H9 (cell line): ENCODE results near the gene RAB1B. TPM values are rescaled to one million over a fixed set of nuclear protein-coding genes. Genes with fewer than 3 reads are reported as not detected.

Experiments
- DNase-seq: peaks from one replicate; pipeline ENCODE4 v3.0.0-alpha.2; 2017
- H2AFZ ChIP-seq: one replicate; pipeline ENCODE4 v1.6.1; 2013; ENCODE audit warnings: mild to moderate bottlenecking, low read length, control low read depth, moderate library complexity
- H2AK5ac ChIP-seq: 2 replicates; pipeline ENCODE4 v1.6.1; 2013; ENCODE audit warnings: low read length, control low read depth, mixed read lengths; ENCODE audit not compliant: insufficient read length
- H2BK120ac ChIP-seq: one replicate; pipeline ENCODE4 v1.6.1; 2013; ENCODE audit warnings: low read depth, mild to moderate bottlenecking, low read length, control low read depth, inconsistent platforms; ENCODE audit not compliant: poor library complexity, severe bottlenecking
- H2BK12ac ChIP-seq: 2 replicates; pipeline ENCODE4 v1.6.1; 2013; ENCODE audit warnings: low read length, control low read depth, mixed read lengths, low read depth; ENCODE audit not compliant: insufficient read length
- H2BK15ac ChIP-seq: 2 replicates; pipeline ENCODE4 v1.6.1; 2013; ENCODE audit warnings: low read depth, low read length, control low read depth
- H2BK20ac ChIP-seq: one replicate; pipeline ENCODE4 v1.6.1; 2013; ENCODE audit warnings: low read depth, mild to moderate bottlenecking, low read length, control low read depth, inconsistent platforms; ENCODE audit not compliant: poor library complexity, severe bottlenecking
- H2BK5ac ChIP-seq: 2 replicates; pipeline ENCODE4 v1.6.1; 2013; ENCODE audit warnings: low read length, control low read depth, mixed read lengths; ENCODE audit not compliant: insufficient read length
- H3K14ac ChIP-seq: 2 replicates; pipeline ENCODE4 v1.6.1; 2013; ENCODE audit warnings: low read length, control low read depth; ENCODE audit not compliant: insufficient read depth
- H3K18ac ChIP-seq: 2 replicates; pipeline ENCODE4 v1.6.1; 2013; ENCODE audit warnings: low read depth, mild to moderate bottlenecking, mixed read lengths, low read length, control low read depth; ENCODE audit not compliant: insufficient read length
- H3K23ac ChIP-seq: 2 replicates; pipeline ENCODE4 v1.6.1; 2013; ENCODE audit warnings: low read length, control low read depth, mixed read lengths, low read depth; ENCODE audit not compliant: insufficient read length
- H3K23me2 ChIP-seq: 2 replicates; pipeline ENCODE4 v1.6.1; 2013; ENCODE audit warnings: low read depth, mild to moderate bottlenecking, mixed read lengths, low read length, control low read depth; ENCODE audit not compliant: insufficient read length, poor library complexity, severe bottlenecking
- H3K27ac ChIP-seq: 2 replicates; pipeline ENCODE4 v1.5.1; 2013; ENCODE audit warnings: low read length, control low read depth, mixed read lengths, low read depth; ENCODE audit not compliant: insufficient read length
- H3K27me3 ChIP-seq: 2 replicates; pipeline ENCODE4 v1.6.1; 2013; ENCODE audit warnings: low read length, control low read depth, inconsistent platforms; ENCODE audit not compliant: insufficient read depth
- H3K4ac ChIP-seq: 2 replicates; pipeline ENCODE4 v1.6.1; 2013; ENCODE audit warnings: low read depth, mild to moderate bottlenecking, control low read depth, inconsistent platforms, low read length, moderate library complexity
- H3K4me1 ChIP-seq: 2 replicates; pipeline ENCODE4 v1.6.1; 2013; ENCODE audit warnings: low read length, control low read depth, inconsistent platforms; ENCODE audit not compliant: insufficient read depth
- H3K4me2 ChIP-seq: 2 replicates; pipeline ENCODE4 v1.6.1; 2013; ENCODE audit warnings: low read length, control low read depth, mixed read lengths; ENCODE audit not compliant: insufficient read length, insufficient read depth
- H3K56ac ChIP-seq: 2 replicates; pipeline ENCODE4 v1.6.1; 2013; ENCODE audit warnings: low read depth, mild to moderate bottlenecking, mixed read lengths, low read length, control low read depth; ENCODE audit not compliant: insufficient read length
- H3K79me1 ChIP-seq: 2 replicates; pipeline ENCODE4 v1.6.1; 2013; ENCODE audit warnings: low read depth, mild to moderate bottlenecking, moderate library complexity, low read length, control low read depth, inconsistent platforms; ENCODE audit not compliant: insufficient read depth, poor library complexity, severe bottlenecking
- H3K79me2 ChIP-seq: 2 replicates; pipeline ENCODE4 v1.6.1; 2013; ENCODE audit warnings: low read length, control low read depth, inconsistent platforms; ENCODE audit not compliant: insufficient read depth
- H3K9ac ChIP-seq: 2 replicates; pipeline ENCODE4 v1.6.1; 2013; ENCODE audit warnings: low read length, control low read depth, mixed read lengths; ENCODE audit not compliant: insufficient read length; ENCODE audit errors: extremely low read depth
- H3K9me3 ChIP-seq: one replicate; pipeline ENCODE4 v1.6.1; 2013; ENCODE audit warnings: low read depth, low read length, inconsistent platforms; ENCODE audit not compliant: control insufficient read depth
- H3T11ph ChIP-seq: one replicate; pipeline ENCODE4 v1.6.1; 2013; ENCODE audit warnings: mild to moderate bottlenecking, low read length, control low read depth, inconsistent platforms
- H4K20me1 ChIP-seq: one replicate; pipeline ENCODE4 v1.6.1; 2013; ENCODE audit not compliant: control insufficient read depth, insufficient read length, insufficient read depth
- H4K5ac ChIP-seq: 2 replicates; pipeline ENCODE4 v1.6.1; 2013; ENCODE audit warnings: low read depth, mild to moderate bottlenecking, mixed read lengths, low read length, control low read depth; ENCODE audit not compliant: insufficient read length
- H4K8ac ChIP-seq: replicated peaks from 2 replicates; pipeline ENCODE4 v1.6.1; 2013; ENCODE audit warnings: low read length, control low read depth, mixed read lengths, low read depth; ENCODE audit not compliant: insufficient read length
- H4K91ac ChIP-seq: 2 replicates; pipeline ENCODE4 v1.6.1; 2013; ENCODE audit warnings: low read depth, mild to moderate bottlenecking, moderate library complexity, mixed read lengths, low read length, control low read depth; ENCODE audit not compliant: insufficient read length
- H3K27ac Mint-ChIP-seq, 3 experiments: 2 replicates in 2 of 3; 3 replicates in 1 of 3; pipeline ENCODE4 v1.8.0; 2020 to 2021; ENCODE audit warnings: mixed read lengths in 3 of 3, mild to moderate bottlenecking in 1 of 3, moderate library complexity in 1 of 3
- H3K27me3 Mint-ChIP-seq: 2 replicates; pipeline ENCODE4 v1.8.0; 2021; ENCODE audit warnings: low read depth, mild to moderate bottlenecking, moderate library complexity, mixed read lengths
- H3K36me3 Mint-ChIP-seq, 3 experiments: 2 replicates in 2 of 3; 3 replicates in 1 of 3; pipeline ENCODE4 v1.8.0; 2020 to 2021; ENCODE audit warnings: low read depth in 3 of 3, mixed read lengths in 3 of 3; ENCODE audit not compliant: insufficient read depth in 1 of 3
- H3K4me1 Mint-ChIP-seq, 2 experiments: 2 replicates each; pipeline ENCODE4 v1.8.0; 2020; ENCODE audit warnings: mixed read lengths in 2 of 2
- H3K4me3 Mint-ChIP-seq, 2 experiments: 2 replicates in 1 of 2; 3 replicates in 1 of 2; pipeline ENCODE4 v1.8.0; 2020 to 2021; ENCODE audit warnings: mild to moderate bottlenecking in 2 of 2, mixed read lengths in 2 of 2, moderate library complexity in 1 of 2
- H3K9me3 Mint-ChIP-seq, 2 experiments: 2 replicates in 1 of 2; 3 replicates in 1 of 2; pipeline ENCODE4 v1.8.0; 2020; ENCODE audit warnings: mild to moderate bottlenecking in 2 of 2, mixed read lengths in 2 of 2, moderate library complexity in 1 of 2
- CTCF ChIP-seq: fragments of 200-600 bp; sonication (generic); conservative IDR thresholded peaks from 3 replicates; pipeline ENCODE4 v1.8.0; 2021; ENCODE audit warnings: antibody characterized with exemption, mild to moderate bottlenecking
- WGBS: extraction: QIAGEN DNeasy Blood & Tissue Kit; methylation state at CpG from one replicate; pipeline ENCODE4 v1.1.7; 2013; ENCODE audit warnings: missing lambda C conversion rate, low lambda C conversion rate, mixed read lengths; ENCODE audit not compliant: insufficient read length; ENCODE audit errors: extremely low coverage; 5-methylcytosine and 5-hydroxymethylcytosine counted together
- total RNA-seq: library from RNA; stranded (reverse); gene quantifications from 2 replicates; pipeline ENCODE4 v1.2.1, GENCODE V29; 2021

Gene RAB1B
- total RNA-seq, 1 experiment from 2014 or later: 118 TPM

- Histone ChIP-seq H2AK5ac (no peak overlapping the region), H2BK5ac (no peak overlapping the region), H3K4me2 (no peak overlapping the region), H3K23me2 (no peaks in the 10 kb centered on the region), H2BK12ac (no peak overlapping the region), H3K18ac (no peak overlapping the region), H3K27ac (no peak overlapping the region), H3T11ph (no peak overlapping the region), H3K4me1 (no peaks in the 10 kb centered on the region), H4K5ac (no peak overlapping the region), H3K14ac (no peak overlapping the region), H3K79me1 (no peaks in the 10 kb centered on the region), H2BK20ac (no peak overlapping the region), H3K56ac (no peak overlapping the region), H2BK120ac (no peak overlapping the region), H2AFZ (no peak overlapping the region), H4K8ac (no peak overlapping the region), H3K9me3 (no peaks in the 10 kb centered on the region), H2BK15ac (no peak overlapping the region), H3K79me2 (no peaks in the 10 kb centered on the region), H4K91ac (no peak overlapping the region), H3K9ac (no peak overlapping the region), H3K27me3 (no peaks in the 10 kb centered on the region), H3K23ac (no peak overlapping the region), H4K20me1 (no peaks in the 10 kb centered on the region), H3K4ac (no peak overlapping the region)
- H3K27ac Mint-ChIP-seq: no peak overlapping the region
- H3K9me3 Mint-ChIP-seq: no peaks in the 10 kb centered on the region
- H3K36me3 Mint-ChIP-seq: no peaks in the 10 kb centered on the region
- H3K4me1 Mint-ChIP-seq: no peaks in the 10 kb centered on the region
- WGBS: no CpG with 5 or more reads among the region's 4 CpGs
- no peak for TF ChIP-seq CTCF
- H3K27me3 Mint-ChIP-seq: peaks cover 7% of the 10 kb centered on the region; the same call in 1 of the 2 replicates
- H3K4me3 Mint-ChIP-seq: no peak overlapping the region
- no peak for DNase-seq
Observed at GRCh38 chr11:66247295-66247694, 21.1 kb upstream of the RAB1B start.
